HG03135 (cell line): ENCODE data around the gene PLP2.

Experiments
- ATAC-seq: cut with Tn5 transposase; IDR thresholded peaks from one replicate; pipeline ENCODE4 v1.9.1; 2021; ENCODE audit warnings: mild to moderate bottlenecking, moderate library complexity; ENCODE audit not compliant: unreplicated experiment

PLP2 gene

GRCh38 chrX:49208399-49208798 is 36.7 kb downstream of the PLP2 start:
- ATAC-seq = no peak

DNA sequence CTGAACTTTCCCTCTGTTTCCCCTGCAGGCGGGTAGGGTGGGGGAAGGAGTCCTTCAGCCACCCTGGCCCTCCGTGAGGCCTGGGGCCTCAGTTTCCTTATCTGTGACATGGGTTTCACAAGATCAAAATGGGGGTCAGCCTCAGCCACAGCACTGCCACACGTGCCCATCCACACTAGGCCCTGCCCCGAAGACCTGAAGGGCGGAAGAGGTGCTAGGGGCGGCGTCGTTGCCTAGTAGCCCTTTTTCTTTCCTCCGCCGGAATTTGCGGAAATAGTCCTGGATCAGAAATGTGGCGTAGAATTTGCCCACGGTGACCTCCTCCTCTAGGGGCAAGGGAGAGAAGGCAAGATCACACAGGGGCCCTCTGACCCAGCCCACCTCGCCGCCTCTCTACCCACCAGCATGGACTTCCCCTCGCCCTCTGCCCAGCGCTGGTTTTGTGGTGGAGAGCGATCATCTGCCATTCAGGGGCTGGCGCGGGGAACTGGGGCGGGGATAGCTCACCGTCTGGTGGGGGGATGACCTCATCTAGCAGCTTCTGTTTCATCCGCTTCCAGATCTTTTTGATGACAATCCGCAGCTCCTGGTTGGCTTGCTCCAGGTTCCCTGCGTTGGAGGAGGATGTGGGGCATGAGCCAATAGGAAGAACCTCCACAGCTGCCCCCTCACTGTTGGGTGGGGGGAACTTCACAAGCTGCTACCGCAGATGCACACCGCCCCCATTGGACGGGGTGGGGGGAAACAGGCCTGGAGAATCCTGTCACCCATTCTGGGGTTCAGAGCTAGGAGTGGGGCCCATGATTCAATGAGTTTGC is 37.9 kb downstream of the PLP2 start:
- ATAC-seq = no peak

- no peak for ATAC-seq
Measured at GRCh38 chrX:49210406-49210805, 38.7 kb downstream of the PLP2 start.

DNA sequence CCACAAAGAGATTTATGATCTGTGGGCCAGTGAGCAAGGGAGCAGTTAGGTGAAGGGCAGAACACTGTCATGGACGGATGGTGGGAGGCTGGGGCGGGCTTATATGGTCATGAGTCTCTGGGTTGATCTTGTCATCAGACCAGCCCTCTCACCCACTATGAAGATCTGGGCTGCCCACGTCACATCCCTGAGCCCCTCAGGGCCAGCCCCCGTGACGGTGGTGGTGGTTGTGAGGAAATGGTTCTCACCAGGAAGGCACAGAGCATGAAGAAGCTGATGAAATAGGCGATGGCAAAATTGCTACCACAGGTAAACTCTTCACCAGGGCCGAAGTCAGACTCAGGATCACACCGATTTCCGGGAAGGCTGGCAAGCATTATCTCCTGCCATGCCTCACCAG is 39.4 kb downstream of the PLP2 start:
- no peak for ATAC-seq

DNA sequence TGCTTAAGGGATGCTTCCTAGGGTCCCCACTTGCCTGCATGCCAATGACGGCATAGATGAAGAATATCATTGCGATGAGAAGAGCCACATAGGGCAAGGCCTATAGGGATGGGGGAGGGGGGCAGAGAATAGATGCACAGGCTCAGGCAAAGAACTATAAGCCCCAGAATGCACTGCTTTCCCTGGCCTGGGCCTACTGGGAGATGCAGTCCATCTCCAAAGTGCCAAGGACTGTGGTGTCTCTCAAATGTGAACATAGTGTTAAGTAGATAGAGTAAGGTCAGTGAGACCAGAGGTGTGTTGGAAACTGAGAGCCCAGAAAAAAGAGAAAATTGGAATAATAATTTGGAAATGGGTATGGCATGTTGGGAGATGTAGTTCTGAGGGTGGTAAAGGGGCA is 40.5 kb downstream of the PLP2 start:
- ATAC-seq = no peak

GRCh38 chrX:49212861-49213260 is 41.2 kb downstream of the PLP2 start:
- ATAC-seq = no peak

GRCh38 chrX:49214416-49214815 is 42.7 kb downstream of the PLP2 start:
- no peak for ATAC-seq

DNA sequence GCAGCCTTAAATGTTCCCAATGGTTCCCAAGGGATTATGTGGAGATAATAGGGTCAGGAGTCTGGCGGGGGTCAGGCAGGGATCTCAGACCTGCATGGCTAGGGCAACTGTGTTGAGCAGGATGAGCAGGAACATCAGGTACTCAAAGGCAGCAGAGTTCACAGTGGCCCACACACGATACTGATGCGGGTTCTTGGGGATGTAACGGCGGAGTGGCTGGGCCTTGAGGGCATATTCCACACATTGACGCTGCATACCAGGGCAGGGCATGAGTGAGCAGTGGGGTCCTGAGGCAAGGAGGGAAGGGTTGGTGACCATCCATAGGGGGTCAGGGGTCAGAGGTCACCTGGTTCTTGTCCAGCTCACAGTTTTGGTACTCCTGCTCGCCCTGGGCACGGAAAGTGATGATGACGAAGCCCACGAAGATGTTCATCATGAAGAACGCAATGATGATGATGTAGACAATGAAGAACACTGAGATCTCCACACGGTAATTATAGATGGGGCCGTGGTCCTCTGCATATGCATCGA is 43.4 kb downstream of the PLP2 start:
- ATAC-seq = no peak

DNA sequence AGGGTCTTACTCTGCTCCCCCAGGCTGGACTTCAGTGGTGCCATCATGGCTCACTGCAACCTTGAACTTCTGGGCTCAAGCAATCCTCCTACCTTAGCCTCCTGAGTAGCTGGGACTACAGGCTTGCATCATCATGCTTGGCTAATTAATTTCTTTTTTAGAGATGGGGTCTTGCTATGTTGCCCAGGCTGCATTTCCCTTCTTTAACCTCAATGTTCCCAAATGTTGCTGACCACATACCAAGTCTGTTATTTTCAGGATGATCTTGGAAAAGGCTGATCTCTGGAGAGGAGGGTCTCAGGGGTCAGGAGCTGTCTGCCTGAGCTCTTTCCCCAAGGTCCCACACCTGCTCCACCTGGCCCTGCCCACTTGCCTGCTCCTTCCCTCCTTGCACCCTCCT is 48.4 kb downstream of the PLP2 start:
- no peak for ATAC-seq

DNA sequence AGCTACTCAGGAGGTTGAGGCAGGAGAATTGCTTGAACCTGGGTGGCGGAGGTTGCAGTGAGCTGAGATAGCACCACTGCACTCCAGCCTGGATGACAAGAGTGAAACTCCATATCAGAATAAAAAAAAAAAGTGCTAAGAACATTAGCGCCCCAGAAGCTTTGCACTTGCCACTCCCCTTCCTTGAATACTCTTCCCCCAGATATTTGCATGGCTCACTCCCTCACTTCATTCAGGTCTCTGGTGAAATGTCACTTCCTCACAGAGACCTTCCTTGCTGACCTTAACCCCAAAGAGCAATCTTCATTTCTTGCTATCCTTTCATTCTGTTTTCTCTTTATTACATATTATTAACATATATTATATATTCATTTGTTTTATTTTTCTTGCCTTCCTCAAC is 50.2 kb downstream of the PLP2 start:
- no peak for ATAC-seq
